ENCODE measurements around the gene DLX3. TPM values are rescaled to one million over a fixed set of nuclear protein-coding genes. Genes with fewer than 3 reads are reported as not detected.
"Not testable (repeated sequence)": the region's sequence is repeated elsewhere in the genome, so short reads cannot be mapped to it uniquely, and the experiment has no call there.

DLX3 gene
- 1 to 10 TPM in 3 of 4 donors, under 1 TPM in 1; 0.99 to 1.7 (median 1.3) TPM for polyA plus RNA-seq (ENCODE audit: insufficient read length in 4 of 4)

DNA sequence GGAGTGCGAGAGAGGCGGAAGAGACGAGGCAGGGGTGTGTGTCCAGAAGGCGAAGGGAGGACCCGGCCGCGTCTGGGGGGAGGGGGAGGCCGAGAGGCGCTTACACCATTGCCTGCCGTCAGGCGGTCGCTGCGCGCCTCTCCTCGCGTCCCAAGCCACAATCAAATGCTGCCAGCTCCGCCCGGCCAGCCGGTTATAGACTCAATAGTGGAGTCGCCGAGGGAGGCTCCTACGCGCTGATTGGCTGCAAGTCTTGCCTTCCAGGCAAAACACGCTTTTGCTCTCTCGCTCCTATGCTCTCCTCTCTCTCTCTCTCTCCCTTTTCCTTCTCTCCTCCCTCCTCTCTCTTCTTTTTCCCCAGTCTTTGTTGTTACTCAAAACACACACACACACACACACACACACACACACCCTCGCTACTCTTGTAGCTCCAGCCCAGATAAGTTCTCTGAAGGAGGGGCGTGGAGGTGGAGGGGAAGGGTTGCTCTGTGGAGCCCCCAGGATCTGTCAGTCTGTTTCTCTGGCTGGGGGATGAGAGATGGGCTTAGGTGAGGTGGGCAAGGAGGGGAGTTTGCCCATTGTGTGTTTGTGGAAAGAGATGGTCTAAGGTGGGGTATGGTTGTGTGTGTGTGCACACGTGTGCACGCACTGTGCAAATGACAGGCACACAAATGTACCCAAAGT, at the start of gene DLX3:
Gene DLX3, minus strand, starts transcription at position 170 of the 684 bp plus-strand sequence. CDS start 226 bp downstream, outside the sequence.
- peak in 2 of 4 donors; percentile 66 to 71 for DNase-seq (ENCODE audit: low read depth in 4 of 4, low spot score in 3 of 4)

DNA sequence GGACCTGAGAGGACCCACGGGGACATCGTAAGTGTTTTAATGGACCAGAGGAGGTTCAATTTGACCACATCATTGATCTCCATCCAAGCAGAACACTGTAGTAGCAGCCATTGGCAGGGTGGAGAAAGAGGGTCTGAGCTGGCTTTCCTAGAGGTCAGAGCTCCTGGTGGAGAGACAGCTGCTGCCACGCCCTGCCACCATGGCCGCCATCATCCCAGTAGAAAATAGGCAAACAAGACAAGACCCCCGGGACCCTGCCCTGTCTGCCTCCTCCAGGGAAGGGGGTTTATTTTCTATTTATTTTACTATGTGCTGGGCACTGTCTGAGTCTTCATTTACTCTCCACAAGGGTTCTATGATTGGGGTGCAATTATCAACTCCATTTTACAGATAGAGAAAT, 49.5 kb upstream of the DLX3 start:
- DNase-seq (ENCODE audit: low read depth in 4 of 4, low spot score in 3 of 4): no peak

DNA sequence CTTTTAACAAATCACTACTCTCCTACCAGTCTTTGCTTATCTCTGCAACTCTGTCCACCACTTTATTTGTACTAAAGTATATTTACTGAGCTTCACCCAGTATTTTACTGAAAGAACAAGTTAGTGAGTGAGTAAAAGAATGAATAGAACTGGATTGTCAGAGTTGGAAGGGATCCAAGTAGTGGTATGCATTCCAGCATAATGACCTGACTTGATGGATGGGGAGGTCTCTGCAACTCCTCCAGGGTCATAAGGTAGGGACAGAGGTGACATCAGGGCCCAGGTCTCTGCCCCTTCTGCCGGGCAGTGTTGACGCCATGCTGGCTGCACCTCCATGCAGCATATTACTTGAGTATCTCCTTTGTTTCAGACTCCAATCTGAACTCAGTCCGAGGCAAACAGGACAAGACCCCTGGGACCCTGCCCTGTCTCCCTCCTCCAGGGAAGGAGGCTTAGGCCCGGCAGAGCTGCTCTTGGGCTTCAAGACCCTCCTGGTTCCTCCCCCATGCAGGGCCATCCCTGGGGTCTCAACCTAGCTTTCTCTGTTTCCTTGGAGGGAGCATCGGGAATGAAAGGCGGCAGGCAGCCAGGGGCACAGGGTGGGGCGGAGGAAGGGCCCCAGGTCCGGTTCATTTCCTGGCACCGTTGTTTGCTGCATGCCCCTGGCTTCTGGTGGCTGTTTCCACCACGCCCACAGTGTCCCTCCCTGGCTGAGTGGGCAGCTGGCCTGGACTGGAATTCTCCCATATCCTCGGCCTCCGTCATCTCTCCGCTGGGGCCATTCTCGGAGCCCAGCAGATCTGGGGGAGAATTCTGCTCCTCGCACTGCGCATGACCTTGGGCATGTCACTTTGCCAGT, 48.5 kb upstream of the DLX3 start:
- DNase-seq (ENCODE audit: low read depth in 4 of 4, low spot score in 3 of 4): no peak

DNA sequence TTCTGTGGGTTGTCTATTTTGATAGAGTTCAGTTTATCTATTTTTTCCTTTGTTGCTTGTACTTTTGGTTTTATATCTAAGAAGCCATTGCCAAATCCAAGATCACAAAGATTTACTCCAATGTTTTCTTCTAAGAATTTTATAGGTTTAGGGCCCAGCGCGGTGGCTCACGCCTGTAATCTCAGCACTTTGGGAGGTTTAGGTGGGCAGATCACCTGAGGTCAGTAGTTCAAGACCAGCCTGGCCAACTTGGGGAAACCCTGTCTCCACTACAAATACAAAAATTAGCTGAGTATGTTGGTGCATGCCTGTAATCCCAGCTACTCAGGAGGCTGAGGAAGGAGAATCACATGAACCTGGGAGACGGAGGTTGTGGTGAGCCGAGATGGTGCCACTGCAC, 47.2 kb upstream of the DLX3 start:
- DNase-seq (ENCODE audit: low read depth in 4 of 4, low spot score in 3 of 4): no peak

DNA sequence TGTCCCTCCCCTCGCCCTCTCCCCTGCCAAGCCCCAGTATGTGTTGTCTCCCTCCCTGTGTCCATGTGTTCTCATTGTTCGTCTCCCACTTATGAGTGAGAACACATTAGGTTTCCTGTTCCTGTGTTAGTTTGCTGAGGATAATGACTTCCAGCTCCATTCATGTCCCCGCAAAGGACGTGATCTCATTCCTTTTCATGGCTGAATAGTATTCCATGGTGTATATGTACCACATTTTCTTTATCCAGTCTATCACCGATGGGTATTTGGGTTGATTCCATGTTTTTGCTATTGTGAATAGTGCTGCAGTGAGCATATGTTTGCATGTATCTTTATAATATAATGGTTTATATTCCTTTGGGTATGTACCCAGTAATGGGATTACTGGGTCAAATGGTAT, 45.5 kb upstream of the DLX3 start:
- not testable (repeated sequence) for DNase-seq (ENCODE audit: low read depth in 4 of 4, low spot score in 3 of 4)

GRCh38 chr17:50039058-50039457, 44.0 kb upstream of the DLX3 start:
- DNase-seq (ENCODE audit: low read depth in 4 of 4, low spot score in 3 of 4): no peak

GRCh38 chr17:50037321-50038107, 42.5 kb upstream of the DLX3 start:
- DNase-seq (ENCODE audit: low read depth in 4 of 4, low spot score in 3 of 4): no peak

GRCh38 chr17:50036455-50037261, 41.6 kb upstream of the DLX3 start:
- DNase-seq (ENCODE audit: low read depth in 4 of 4, low spot score in 3 of 4): no peak

GRCh38 chr17:50035945-50036344, 40.9 kb upstream of the DLX3 start:
- DNase-seq (ENCODE audit: low read depth in 4 of 4, low spot score in 3 of 4): no peak

DNA sequence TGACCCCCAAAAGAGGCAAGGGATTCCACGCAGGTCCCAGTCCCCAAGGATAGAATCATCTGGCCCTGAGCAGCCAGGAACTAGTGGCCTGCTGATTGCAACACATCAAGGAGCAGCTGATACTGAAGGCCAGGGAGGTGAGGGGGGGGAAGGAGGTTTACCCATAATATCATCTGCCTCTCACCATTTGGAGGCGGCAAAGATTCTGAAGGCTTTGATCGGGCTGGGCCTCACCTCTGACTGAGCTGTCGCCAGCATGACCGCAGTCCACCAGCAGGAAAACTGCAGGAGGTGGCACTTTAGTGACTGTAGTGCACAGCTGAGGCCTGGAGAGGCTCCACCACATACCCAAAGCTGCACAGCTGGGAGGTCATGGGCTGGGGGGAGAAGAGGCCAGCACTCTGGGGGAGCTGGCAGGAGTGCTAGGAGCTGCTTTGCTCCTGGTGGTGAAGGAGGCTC, 40.4 kb upstream of the DLX3 start:
- no peak for DNase-seq (ENCODE audit: low read depth in 4 of 4, low spot score in 3 of 4)

DNA sequence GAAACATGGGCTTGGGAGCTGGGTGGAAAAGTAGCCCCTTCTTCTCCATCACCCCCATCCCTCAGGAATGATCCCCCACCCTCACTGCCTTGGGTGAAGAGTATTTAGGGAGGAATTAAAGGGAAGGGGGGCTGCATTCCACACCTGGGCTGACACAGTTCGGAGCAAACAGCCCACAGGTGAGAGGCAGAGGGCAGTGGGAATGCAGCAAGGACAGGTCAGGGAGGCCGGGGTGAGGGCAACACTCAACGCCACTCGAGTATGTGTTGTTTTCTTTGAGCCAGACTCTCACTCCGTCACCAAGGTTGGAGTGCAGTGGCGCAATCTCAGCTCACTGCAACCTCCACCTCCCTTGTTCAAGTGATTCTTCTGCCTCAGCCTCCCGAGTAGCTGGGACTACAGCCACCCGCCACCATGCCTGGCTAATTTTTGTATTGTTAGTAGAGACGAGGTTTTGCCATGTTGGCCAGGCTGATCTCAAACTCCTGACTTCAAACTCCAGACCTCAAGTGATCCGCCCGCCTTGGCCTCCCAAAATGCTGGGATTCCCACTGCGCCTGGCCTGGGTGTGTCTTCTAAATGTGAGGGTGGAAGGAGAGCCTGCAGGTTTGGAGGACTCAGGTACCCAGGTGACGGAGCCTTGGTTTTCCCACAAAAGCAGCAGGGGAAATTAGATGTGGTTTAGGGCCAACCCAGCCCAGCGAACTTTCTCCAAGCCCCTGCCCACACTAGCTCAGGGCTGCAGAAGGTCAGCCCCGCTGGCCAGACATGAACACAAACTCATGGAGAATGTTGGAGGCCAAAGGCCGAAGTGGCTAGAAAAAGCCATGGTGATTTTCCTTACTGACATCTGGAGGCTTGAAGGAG, 39.7 kb upstream of the DLX3 start:
- DNase-seq (ENCODE audit: low read depth in 4 of 4, low spot score in 3 of 4): no peak

- no peak for DNase-seq (ENCODE audit: low read depth in 4 of 4, low spot score in 3 of 4)
Measured at GRCh38 chr17:50033316-50033715, 38.3 kb upstream of the DLX3 start.

- no peak for DNase-seq (ENCODE audit: low read depth in 4 of 4, low spot score in 3 of 4)
Measured at GRCh38 chr17:50029185-50029584, 34.2 kb upstream of the DLX3 start.

GRCh38 chr17:50028736-50029120, 33.7 kb upstream of the DLX3 start:
- no peak for DNase-seq (ENCODE audit: low read depth in 4 of 4, low spot score in 3 of 4)

- DNase-seq (ENCODE audit: low read depth in 4 of 4, low spot score in 3 of 4): no peak
Measured at GRCh38 chr17:50027881-50028735, 33.1 kb upstream of the DLX3 start.

GRCh38 chr17:50027172-50027880, 32.3 kb upstream of the DLX3 start:
- DNase-seq (ENCODE audit: low read depth in 4 of 4, low spot score in 3 of 4): no peak

- DNase-seq (ENCODE audit: low read depth in 4 of 4, low spot score in 3 of 4): no peak
Measured at GRCh38 chr17:50026837-50027171, 31.8 kb upstream of the DLX3 start.

Measured in left renal pelvis (tissue), 4 donors.